Neuronal stem cell (in vitro differentiated cells): ENCODE data around the gene PODN.

ENCODE experiments used
- DNase-seq: peaks from one replicate; pipeline ENCODE4 v3.0.0-alpha.2; 2013; ENCODE audit warnings: low spot score
- H2AFZ ChIP-seq: one replicate; pipeline ENCODE4 v1.6.1; 2013; ENCODE audit warnings: mild to moderate bottlenecking, low read length, inconsistent platforms
- H2AK5ac ChIP-seq: 2 replicates; pipeline ENCODE4 v1.6.1; 2013; ENCODE audit warnings: low read depth, mild to moderate bottlenecking, inconsistent platforms, low read length, moderate library complexity, mixed read lengths
- H2BK120ac ChIP-seq: 2 replicates; pipeline ENCODE4 v1.6.1; 2013; ENCODE audit warnings: low read depth, mild to moderate bottlenecking, inconsistent platforms, low read length, moderate library complexity, mixed read lengths
- H2BK12ac ChIP-seq: one replicate; pipeline ENCODE4 v1.6.1; 2013; ENCODE audit warnings: low read length, inconsistent platforms
- H2BK15ac ChIP-seq: 2 replicates; pipeline ENCODE4 v1.6.1; 2013; ENCODE audit warnings: mild to moderate bottlenecking, low read length, inconsistent platforms, mixed read lengths
- H2BK5ac ChIP-seq: one replicate; pipeline ENCODE4 v1.6.1; 2013; ENCODE audit warnings: inconsistent platforms, mild to moderate bottlenecking, low read length, moderate library complexity
- H3K14ac ChIP-seq: one replicate; pipeline ENCODE4 v1.6.1; 2013; ENCODE audit warnings: low read length, inconsistent platforms
- H3K18ac ChIP-seq: 2 replicates; pipeline ENCODE4 v1.6.1; 2013; ENCODE audit warnings: low read length, inconsistent platforms
- H3K23ac ChIP-seq: 2 replicates; pipeline ENCODE4 v1.6.1; 2013; ENCODE audit warnings: low read depth, mild to moderate bottlenecking, mixed read lengths, low read length, inconsistent platforms; ENCODE audit not compliant: poor library complexity
- H3K27ac ChIP-seq: replicated peaks from 3 replicates; pipeline ENCODE4 v1.5.1; 2013; ENCODE audit warnings: low read length, inconsistent platforms
- H3K27me3 ChIP-seq, 3 experiments: 2 replicates each; pipeline ENCODE4 v1.6.1; 2013; ENCODE audit warnings: low read length in 3 of 3, mild to moderate bottlenecking in 2 of 3, inconsistent platforms in 1 of 3, low read depth in 1 of 3, mixed read lengths in 1 of 3, moderate library complexity in 1 of 3; ENCODE audit not compliant: control insufficient read depth in 3 of 3, insufficient read depth in 3 of 3
- H3K36me3 ChIP-seq, 2 donors: replicated peaks in 1 of 2; 2 replicates each; pipeline ENCODE4 v1.6.1; 2013; ENCODE audit warnings: low read length in 2 of 2; ENCODE audit not compliant: control insufficient read depth in 2 of 2, insufficient read depth in 2 of 2
- H3K4ac ChIP-seq: 2 replicates; pipeline ENCODE4 v1.6.1; 2013; ENCODE audit warnings: inconsistent platforms, mild to moderate bottlenecking, low read length, moderate library complexity
- H3K4me1 ChIP-seq, 2 donors: 1 replicate in 1 of 2; 2 replicates in 1 of 2; pipeline ENCODE4 v1.6.1; 2013; ENCODE audit warnings: low read length in 2 of 2, low read depth in 1 of 2; ENCODE audit not compliant: control insufficient read depth in 2 of 2, insufficient read depth in 1 of 2
- H3K4me2 ChIP-seq: one replicate; pipeline ENCODE4 v1.6.1; 2013; ENCODE audit warnings: mild to moderate bottlenecking, low read length, inconsistent platforms; ENCODE audit not compliant: insufficient read depth, poor library complexity, severe bottlenecking
- H3K4me3 ChIP-seq, 2 donors: 2 replicates each; pipeline ENCODE4 v1.5.1; 2013; ENCODE audit warnings: low read length in 2 of 2, mild to moderate bottlenecking in 2 of 2, inconsistent platforms in 1 of 2, moderate library complexity in 1 of 2
- H3K79me1 ChIP-seq: one replicate; pipeline ENCODE4 v1.6.1; 2013; ENCODE audit warnings: low read depth, mild to moderate bottlenecking, inconsistent platforms, low read length, moderate library complexity
- H3K9ac ChIP-seq: one replicate; pipeline ENCODE4 v1.6.1; 2013; ENCODE audit warnings: mild to moderate bottlenecking, low read depth, low read length, inconsistent platforms; ENCODE audit not compliant: poor library complexity
- H3K9me3 ChIP-seq, 2 donors: replicated peaks in 1 of 2; 2 replicates each; pipeline versions ENCODE3 to v1.6.1; 2013; ENCODE audit warnings: low read length in 2 of 2, mild to moderate bottlenecking in 2 of 2, inconsistent platforms in 1 of 2, low read depth in 1 of 2, mixed read lengths in 1 of 2, moderate library complexity in 1 of 2; ENCODE audit not compliant: control insufficient read depth in 2 of 2, insufficient read depth in 1 of 2
- H4K8ac ChIP-seq: one replicate; pipeline ENCODE4 v1.6.1; 2013; ENCODE audit warnings: low read depth, mild to moderate bottlenecking, inconsistent platforms, low read length, moderate library complexity
- H4K91ac ChIP-seq: one replicate; pipeline ENCODE4 v1.6.1; 2013; ENCODE audit warnings: low read length, low read depth, mild to moderate bottlenecking, inconsistent platforms; ENCODE audit not compliant: poor library complexity
- WGBS, 2 donors: extraction: QIAGEN DNeasy Blood & Tissue Kit; methylation state at CpG; one replicate each; pipeline ENCODE4 v1.1.7; 2013; ENCODE audit warnings: missing lambda C conversion rate in 2 of 2, mixed read lengths in 1 of 2; ENCODE audit not compliant: insufficient read length in 2 of 2, insufficient replicate concordance in 1 of 2; ENCODE audit errors: extremely low coverage in 2 of 2; 5-methylcytosine and 5-hydroxymethylcytosine counted together

The PODN gene

DNA sequence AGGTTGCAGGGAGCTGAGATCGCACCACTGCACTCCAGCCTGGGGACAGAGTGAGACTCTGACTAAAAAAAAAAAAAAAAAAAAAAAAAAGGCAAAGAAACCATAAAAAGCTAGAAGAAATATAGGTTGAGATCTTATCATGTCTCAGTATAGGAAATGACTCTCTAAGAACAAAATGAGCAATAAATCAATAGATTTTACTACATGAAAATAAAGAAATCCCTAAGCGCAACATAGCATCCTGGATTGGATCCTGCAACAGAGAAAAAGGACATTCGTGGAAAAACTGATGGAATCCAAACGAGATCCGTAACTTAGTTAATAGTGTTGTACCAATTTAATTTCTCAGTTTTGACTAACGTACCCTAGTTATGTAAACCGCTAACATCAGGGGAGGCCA is 45.1 kb downstream of the PODN start:
- H3K4me3 ChIP-seq, result no peak overlapping the region

DNA sequence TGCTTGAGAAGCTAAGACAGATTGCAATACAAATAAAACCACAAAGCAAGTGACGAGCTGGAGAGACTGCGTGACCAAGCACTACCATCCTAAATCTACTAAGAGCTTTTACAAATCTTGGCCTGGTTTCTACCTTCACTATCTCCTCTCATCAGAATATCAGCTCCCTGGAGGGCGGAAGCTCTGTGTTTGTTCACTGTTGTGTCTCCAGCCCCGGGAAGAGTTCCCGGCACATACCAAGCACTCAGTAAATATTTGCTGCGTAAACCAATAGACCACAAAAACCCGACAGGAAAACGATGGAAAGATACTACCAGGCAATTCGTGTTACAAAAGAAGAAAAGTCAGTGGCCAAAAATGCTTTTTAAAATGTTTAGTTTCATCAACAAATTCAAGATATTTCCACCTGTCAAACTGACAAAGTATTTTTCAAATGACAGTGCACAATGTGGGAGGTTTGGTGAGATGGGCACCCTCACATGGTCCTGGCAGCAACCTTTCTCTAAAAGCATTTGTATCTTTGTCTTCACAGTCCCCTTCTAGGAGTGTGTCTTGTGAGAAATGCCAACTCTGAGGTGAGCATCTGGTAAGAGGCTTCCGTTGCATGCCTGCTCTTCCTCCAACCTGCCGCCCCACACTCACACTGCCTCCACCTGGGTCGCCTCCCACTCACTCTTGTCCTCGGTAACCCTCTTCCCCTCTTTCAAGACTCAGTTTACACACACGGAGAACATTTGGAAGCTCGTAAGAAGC is 45.7 kb downstream of the PODN start:
- no peak overlapping the region for H3K14ac ChIP-seq
- no peak overlapping the region for H3K4ac ChIP-seq
- no peak overlapping the region for H2AK5ac ChIP-seq
- no peak overlapping the region for H2BK15ac ChIP-seq
- no peak overlapping the region for H2BK12ac ChIP-seq
- no peak overlapping the region for H2BK5ac ChIP-seq
- H3K4me2 ChIP-seq, result no peak overlapping the region
- no peaks in the 10 kb centered on the region for H3K9me3 ChIP-seq
- no peak overlapping the region for H2AFZ ChIP-seq
- no CpG with 5 or more reads among the region's 15 CpGs for WGBS, 2 donors
- H3K23ac ChIP-seq, result no peak overlapping the region
- H3K79me1 ChIP-seq, result no peaks in the 10 kb centered on the region
- H2BK120ac ChIP-seq, result no peak overlapping the region
- H4K91ac ChIP-seq, result no peak overlapping the region
- H3K4me3 ChIP-seq, result no peak overlapping the region
- H3K4me1 ChIP-seq, result peaks cover 8 to 30% of the 10 kb centered on the region in 2 donors
- H3K9ac ChIP-seq, result no peak overlapping the region
- H3K36me3 ChIP-seq, result no peaks in the 10 kb centered on the region
- no peak overlapping the region for H3K18ac ChIP-seq
- H4K8ac ChIP-seq, result no peak overlapping the region
- DNase-seq, result no peak
- H3K27ac ChIP-seq, result no peak overlapping the region
- peaks cover 0 to 9% (median 0%) of the 10 kb centered on the region in 3 experiments for H3K27me3 ChIP-seq

More for the DNA sequence above, 45.1 kb downstream of the PODN start:
- no peak overlapping the region for H3K14ac ChIP-seq
- no peaks in the 10 kb centered on the region for H3K36me3 ChIP-seq
- no peaks in the 10 kb centered on the region for H3K9me3 ChIP-seq
- DNase-seq, result no peak
- H3K27ac ChIP-seq, result no peak overlapping the region
- H3K27me3 ChIP-seq, result peaks cover 0 to 9% (median 0%) of the 10 kb centered on the region in 3 experiments
- no peak overlapping the region for H3K18ac ChIP-seq
- H4K8ac ChIP-seq, result no peak overlapping the region
- H2BK5ac ChIP-seq, result no peak overlapping the region
- H3K4me2 ChIP-seq, result no peak overlapping the region
- WGBS, 2 donors, result no CpG with 5 or more reads among the region's 7 CpGs
- H2BK15ac ChIP-seq, result no peak overlapping the region
- H2AK5ac ChIP-seq, result no peak overlapping the region
- no peak overlapping the region for H2AFZ ChIP-seq
- peaks cover 8 to 30% of the 10 kb centered on the region in 2 donors for H3K4me1 ChIP-seq
- H4K91ac ChIP-seq, result no peak overlapping the region
- H3K4ac ChIP-seq, result no peak overlapping the region
- no peak overlapping the region for H3K23ac ChIP-seq
- no peaks in the 10 kb centered on the region for H3K79me1 ChIP-seq
- no peak overlapping the region for H2BK12ac ChIP-seq
- no peak overlapping the region for H3K9ac ChIP-seq
- no peak overlapping the region for H2BK120ac ChIP-seq

GRCh38 chr1:53108646-53109580 is 46.9 kb downstream of the PODN start:
- WGBS, 2 donors, result no CpG with 5 or more reads among the region's 14 CpGs
- no peak overlapping the region for H2BK15ac ChIP-seq
- H2BK12ac ChIP-seq, result no peak overlapping the region
- H3K4me1 ChIP-seq, result peaks cover 8 to 27% of the 10 kb centered on the region in 2 donors
- no peak overlapping the region for H2BK5ac ChIP-seq
- H3K14ac ChIP-seq, result no peak overlapping the region
- H3K27me3 ChIP-seq, result peaks cover 0 to 12% (median 0%) of the 10 kb centered on the region in 3 experiments
- no peak overlapping the region for H3K27ac ChIP-seq
- no peak overlapping the region for H4K91ac ChIP-seq
- no peak overlapping the region for H2BK120ac ChIP-seq
- H3K23ac ChIP-seq, result no peak overlapping the region
- H3K36me3 ChIP-seq, result no peaks in the 10 kb centered on the region
- H3K9me3 ChIP-seq, result no peaks in the 10 kb centered on the region
- H2AK5ac ChIP-seq, result no peak overlapping the region
- H3K9ac ChIP-seq, result no peak overlapping the region
- H3K4ac ChIP-seq, result no peak overlapping the region
- H3K4me3 ChIP-seq, result no peak overlapping the region
- no peaks in the 10 kb centered on the region for H3K79me1 ChIP-seq
- no peak overlapping the region for H3K18ac ChIP-seq
- H4K8ac ChIP-seq, result no peak overlapping the region
- no peak overlapping the region for H2AFZ ChIP-seq
- DNase-seq, result no peak
- H3K4me2 ChIP-seq, result no peak overlapping the region
